WERI-Rb-1 (cell line): Measurements from ENCODE around the gene IFNA4.

Experiments
- DNase-seq: peaks from one replicate; pipeline ENCODE4 v3.0.0-alpha.2; 2020
- H3K27ac ChIP-seq: fragments of 250-450 bp; sonication (Bioruptor Pico); 2 replicates; pipeline ENCODE4 v1.5.1; 2020; ENCODE audit warnings: mild to moderate bottlenecking, moderate library complexity
- H3K27me3 ChIP-seq: fragments of 250-450 bp; sonication (Bioruptor Pico); 2 replicates; pipeline ENCODE4 v1.5.1; 2021; ENCODE audit warnings: mild to moderate bottlenecking, low read depth, moderate library complexity; ENCODE audit not compliant: insufficient read depth, severe bottlenecking
- H3K36me3 ChIP-seq: fragments of 250-450 bp; sonication (Bioruptor Pico); 2 replicates; pipeline ENCODE4 v1.5.1; 2020; ENCODE audit warnings: mild to moderate bottlenecking, moderate library complexity
- H3K4me3 ChIP-seq: 2 replicates; pipeline ENCODE4 v1.5.1; 2011; ENCODE audit warnings: low read depth, mild to moderate bottlenecking, control low read depth, low read length
- H3K9me3 ChIP-seq: fragments of 250-450 bp; sonication (Bioruptor Pico); 2 replicates; pipeline ENCODE4 v1.5.1; 2021; ENCODE audit warnings: mild to moderate bottlenecking, moderate library complexity; ENCODE audit not compliant: severe bottlenecking
- TF ChIP-seq, protein P1 (sequence below): IDR thresholded peaks from 2 replicates; pipeline ENCODE4 v1.5.1; 2011; ENCODE audit warnings: low read depth, mild to moderate bottlenecking, control low read depth, inconsistent platforms, low read length

Gene IFNA4

GRCh38 chr9:21165516-21165915 is 21.9 kb downstream of the IFNA4 start:
- H3K27ac ChIP-seq = no peak overlapping the region
- H3K36me3 ChIP-seq = no peaks in the 10 kb centered on the region
- H3K27me3 ChIP-seq = no peaks in the 10 kb centered on the region
- DNase-seq = no peak
- H3K9me3 ChIP-seq = no peaks in the 10 kb centered on the region
- TF ChIP-seq, protein P1, sequence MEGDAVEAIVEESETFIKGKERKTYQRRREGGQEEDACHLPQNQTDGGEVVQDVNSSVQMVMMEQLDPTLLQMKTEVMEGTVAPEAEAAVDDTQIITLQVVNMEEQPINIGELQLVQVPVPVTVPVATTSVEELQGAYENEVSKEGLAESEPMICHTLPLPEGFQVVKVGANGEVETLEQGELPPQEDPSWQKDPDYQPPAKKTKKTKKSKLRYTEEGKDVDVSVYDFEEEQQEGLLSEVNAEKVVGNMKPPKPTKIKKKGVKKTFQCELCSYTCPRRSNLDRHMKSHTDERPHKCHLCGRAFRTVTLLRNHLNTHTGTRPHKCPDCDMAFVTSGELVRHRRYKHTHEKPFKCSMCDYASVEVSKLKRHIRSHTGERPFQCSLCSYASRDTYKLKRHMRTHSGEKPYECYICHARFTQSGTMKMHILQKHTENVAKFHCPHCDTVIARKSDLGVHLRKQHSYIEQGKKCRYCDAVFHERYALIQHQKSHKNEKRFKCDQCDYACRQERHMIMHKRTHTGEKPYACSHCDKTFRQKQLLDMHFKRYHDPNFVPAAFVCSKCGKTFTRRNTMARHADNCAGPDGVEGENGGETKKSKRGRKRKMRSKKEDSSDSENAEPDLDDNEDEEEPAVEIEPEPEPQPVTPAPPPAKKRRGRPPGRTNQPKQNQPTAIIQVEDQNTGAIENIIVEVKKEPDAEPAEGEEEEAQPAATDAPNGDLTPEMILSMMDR = no peak
- no peak overlapping the region for H3K4me3 ChIP-seq

DNA sequence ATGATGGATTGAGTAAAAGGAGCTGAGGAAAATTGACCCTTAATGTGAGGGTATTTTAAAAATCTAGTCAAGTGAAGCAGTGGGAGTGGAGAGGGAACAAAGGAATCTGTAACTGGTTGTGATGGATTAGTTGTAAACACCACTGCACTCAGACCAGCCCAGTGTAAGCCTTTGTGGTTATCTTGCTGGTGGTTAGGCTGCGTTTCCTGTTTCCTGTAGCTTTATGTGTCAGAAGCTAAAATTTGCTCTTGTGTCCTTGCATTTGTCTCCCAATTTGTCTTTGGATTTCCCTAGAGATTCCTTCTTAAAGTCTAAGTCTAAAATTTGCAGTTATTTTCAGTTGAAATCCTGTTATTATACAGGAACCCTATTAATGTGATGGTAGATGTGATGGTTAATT is 27.2 kb downstream of the IFNA4 start:
- Histone ChIP-seq H3K4me3 (no peak overlapping the region), H3K27me3 (no peaks in the 10 kb centered on the region), H3K27ac (no peak overlapping the region), H3K36me3 (no peaks in the 10 kb centered on the region), H3K9me3 (no peaks in the 10 kb centered on the region)
- no peak for DNase-seq
- TF ChIP-seq, protein P1 = no peak

- Histone ChIP-seq H3K27ac (no peak overlapping the region), H3K9me3 (no peaks in the 10 kb centered on the region), H3K27me3 (peaks cover 10% of the 10 kb centered on the region), H3K4me3 (no peak overlapping the region), H3K36me3 (no peaks in the 10 kb centered on the region)
- TF ChIP-seq, protein P1 = no peak
- DNase-seq = no peak
Measured at GRCh38 chr9:21155501-21155900, 31.9 kb downstream of the IFNA4 start.

GRCh38 chr9:21154018-21154608 is 33.3 kb downstream of the IFNA4 start:
- Histone ChIP-seq H3K36me3 (no peaks in the 10 kb centered on the region), H3K27me3 (peaks cover 10% of the 10 kb centered on the region), H3K4me3 (no peak overlapping the region), H3K27ac (no peak overlapping the region), H3K9me3 (no peaks in the 10 kb centered on the region)
- peak; percentile 7 for DNase-seq
- TF ChIP-seq, protein P1 = peak; percentile 47

DNA sequence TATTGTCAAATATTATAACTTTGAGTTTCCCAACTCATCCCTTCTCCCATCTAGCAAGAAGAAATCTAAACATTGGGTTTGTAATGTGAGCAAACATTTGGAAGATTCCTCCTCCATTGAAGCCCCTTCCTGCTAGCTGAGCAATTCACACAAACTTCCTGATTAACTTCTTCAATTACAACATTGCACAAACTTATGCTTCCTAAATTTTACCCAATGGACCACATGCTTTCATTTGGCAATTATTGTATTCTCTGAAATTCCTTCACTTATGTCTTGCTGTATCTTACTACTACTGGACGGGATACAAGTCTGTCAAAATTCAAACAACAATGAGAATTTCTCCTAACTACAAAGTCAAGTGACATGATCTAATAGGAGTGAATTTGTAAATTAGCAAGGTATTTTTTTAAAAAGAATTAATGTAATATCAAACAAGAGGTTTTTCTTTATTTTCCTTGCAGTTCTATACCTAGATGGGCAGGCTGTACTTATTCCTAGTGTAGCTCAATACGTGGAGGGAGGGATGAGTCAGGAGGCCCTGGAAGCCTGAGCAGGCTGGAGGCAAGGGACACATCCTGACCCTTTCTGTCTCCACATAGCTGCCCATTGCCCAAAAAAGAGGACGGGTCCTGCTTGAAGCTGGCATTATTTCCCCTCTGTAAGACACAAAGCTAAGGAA is 33.9 kb downstream of the IFNA4 start:
- TF ChIP-seq, protein P1 = no peak
- DNase-seq = no peak
- H3K9me3 ChIP-seq = no peaks in the 10 kb centered on the region
- peaks cover 10% of the 10 kb centered on the region for H3K27me3 ChIP-seq
- H3K4me3 ChIP-seq = no peak overlapping the region
- no peak overlapping the region for H3K27ac ChIP-seq
- H3K36me3 ChIP-seq = no peaks in the 10 kb centered on the region
